Peyer's patch (tissue), 4 donors: ENCODE measurements around the gene HOXD12.

Experiments
- CTCF ChIP-seq, 6 experiments: fragments of 450-650 bp in 4 of 6; fragments of 200-600 bp in 2 of 6; sonication (generic) in 1 of 6; IDR thresholded peaks; one replicate each; pipeline ENCODE4 v1.5.1; 2017 to 2019; ENCODE audit warnings: antibody characterized with exemption in 6 of 6, mild to moderate bottlenecking in 3 of 6, moderate library complexity in 1 of 6
- POLR2A ChIP-seq, 2 donors: fragments of 450-650 bp; IDR thresholded peaks; one replicate each; pipeline ENCODE4 v1.5.1; 2017; ENCODE audit warnings: antibody characterized with exemption in 2 of 2, mild to moderate bottlenecking in 2 of 2, moderate library complexity in 2 of 2

GRCh38 chr2:176121190-176122051, 21.8 kb downstream of the HOXD12 start:
- no peak for TF ChIP-seq POLR2A (IDR thresholded peaks at IDR 0.05)
- TF ChIP-seq CTCF (IDR thresholded peaks at IDR 0.05), result no peak
